Suprapubic skin (tissue), 4 donors: Measurements from ENCODE around the gene CPPED1. TPM values are rescaled to one million over a fixed set of nuclear protein-coding genes. Genes with fewer than 3 reads are reported as not detected.

Experiments used
- DNase-seq, 2 donors: peaks; one replicate each; pipeline ENCODE4 v3.0.0-alpha.2; 2019; ENCODE audit warnings: low spot score in 2 of 2
- H3K27ac ChIP-seq: fragments of 200-600 bp; sonication (generic); one replicate; pipeline ENCODE4 v1.5.1; 2019
- H3K27me3 ChIP-seq: fragments of 200-600 bp; sonication (generic); one replicate; pipeline ENCODE4 v1.5.1; 2019
- H3K36me3 ChIP-seq: fragments of 200-600 bp; sonication (generic); one replicate; pipeline ENCODE4 v1.5.1; 2019
- H3K4me1 ChIP-seq: fragments of 200-600 bp; sonication (generic); one replicate; pipeline ENCODE4 v1.5.1; 2019
- H3K4me3 ChIP-seq: fragments of 200-600 bp; sonication (generic); one replicate; pipeline ENCODE4 v1.5.1; 2019; ENCODE audit warnings: mild to moderate bottlenecking
- H3K9me3 ChIP-seq: fragments of 200-600 bp; sonication (generic); one replicate; pipeline ENCODE4 v1.5.1; 2019
- EP300 ChIP-seq: sonication (generic); formaldehyde crosslinking; IDR thresholded peaks from one replicate; pipeline ENCODE4 v1.6.1; 2017; ENCODE audit warnings: antibody characterized with exemption
- POLR2A ChIP-seq, 2 donors: fragments of 450-650 bp; IDR thresholded peaks; one replicate each; pipeline ENCODE4 v1.6.1; 2017; ENCODE audit warnings: antibody characterized with exemption in 2 of 2, mild to moderate bottlenecking in 2 of 2, moderate library complexity in 2 of 2
- POLR2AphosphoS5 ChIP-seq, 3 donors: sonication (generic); formaldehyde crosslinking; IDR thresholded peaks; one replicate each; pipeline ENCODE4 v1.6.1; 2017; ENCODE audit warnings: antibody characterized with exemption in 3 of 3
- WGBS: methylation state at CpG from one replicate; pipeline ENCODE4 v1.1.5; 2018; 5-methylcytosine and 5-hydroxymethylcytosine counted together
- total RNA-seq, 4 donors: library from RNA; depleted of rRNA; stranded (reverse); fragments of >200 nt; gene quantifications; one replicate each; pipeline ENCODE4 v1.1.0, GENCODE V29; 2016
- TF ChIP-seq, protein P1 (sequence below), 2 donors: fragments of 200-600 bp in 1 of 2; fragments of 450-650 bp in 1 of 2; sonication (generic) in 1 of 2; IDR thresholded peaks; one replicate each; pipeline ENCODE4 v1.5.1; 2016 to 2019; ENCODE audit warnings: antibody characterized with exemption in 2 of 2, mild to moderate bottlenecking in 1 of 2, moderate library complexity in 1 of 2

Gene CPPED1
- total RNA-seq, 4 donors from 2014 or later = 8.7 to 13.3 (median 10.7) TPM

DNA sequence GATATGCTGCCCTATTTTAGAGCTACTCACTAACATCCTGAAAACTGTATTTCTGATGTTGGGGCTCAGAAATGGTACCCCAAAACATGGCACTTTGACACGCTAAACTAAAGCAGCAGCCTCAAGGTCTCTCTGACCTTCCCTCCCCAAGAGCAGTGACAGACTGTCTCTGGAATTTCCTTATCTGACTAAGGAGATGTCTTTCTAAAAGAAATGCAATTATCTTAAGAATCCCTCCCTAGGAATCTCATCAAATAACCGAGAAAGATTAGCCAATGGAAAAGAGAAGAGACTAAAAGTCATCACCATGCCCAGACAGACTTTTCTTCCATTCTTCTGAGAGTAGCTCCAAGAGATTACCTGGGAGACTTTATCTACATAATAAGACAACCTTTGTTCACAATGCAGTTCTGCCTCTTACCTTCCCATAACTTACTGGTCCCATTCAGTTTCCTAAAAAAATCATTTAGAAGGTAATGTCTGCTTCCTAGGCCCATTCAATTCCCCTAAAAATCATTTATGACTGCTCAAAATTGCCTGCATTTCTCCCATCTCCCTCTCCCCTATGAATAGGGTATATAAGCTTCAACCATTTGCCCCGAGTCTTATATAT lies 123.9 kb downstream of the CPPED1 start:
- Histone ChIP-seq H3K4me1 (no peaks in the 10 kb centered on the region), H3K27me3 (no peaks in the 10 kb centered on the region), H3K4me3 (no peak overlapping the region), H3K27ac (no peak overlapping the region), H3K9me3 (no peaks in the 10 kb centered on the region), H3K36me3 (no peaks in the 10 kb centered on the region)
- TF ChIP-seq, protein P1, sequence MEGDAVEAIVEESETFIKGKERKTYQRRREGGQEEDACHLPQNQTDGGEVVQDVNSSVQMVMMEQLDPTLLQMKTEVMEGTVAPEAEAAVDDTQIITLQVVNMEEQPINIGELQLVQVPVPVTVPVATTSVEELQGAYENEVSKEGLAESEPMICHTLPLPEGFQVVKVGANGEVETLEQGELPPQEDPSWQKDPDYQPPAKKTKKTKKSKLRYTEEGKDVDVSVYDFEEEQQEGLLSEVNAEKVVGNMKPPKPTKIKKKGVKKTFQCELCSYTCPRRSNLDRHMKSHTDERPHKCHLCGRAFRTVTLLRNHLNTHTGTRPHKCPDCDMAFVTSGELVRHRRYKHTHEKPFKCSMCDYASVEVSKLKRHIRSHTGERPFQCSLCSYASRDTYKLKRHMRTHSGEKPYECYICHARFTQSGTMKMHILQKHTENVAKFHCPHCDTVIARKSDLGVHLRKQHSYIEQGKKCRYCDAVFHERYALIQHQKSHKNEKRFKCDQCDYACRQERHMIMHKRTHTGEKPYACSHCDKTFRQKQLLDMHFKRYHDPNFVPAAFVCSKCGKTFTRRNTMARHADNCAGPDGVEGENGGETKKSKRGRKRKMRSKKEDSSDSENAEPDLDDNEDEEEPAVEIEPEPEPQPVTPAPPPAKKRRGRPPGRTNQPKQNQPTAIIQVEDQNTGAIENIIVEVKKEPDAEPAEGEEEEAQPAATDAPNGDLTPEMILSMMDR (IDR thresholded peaks at IDR 0.05) = no peak
- no peak for TF ChIP-seq EP300
- no peak for DNase-seq
- 83% methylated on average over 3 of the region's 3 CpGs for WGBS

DNA sequence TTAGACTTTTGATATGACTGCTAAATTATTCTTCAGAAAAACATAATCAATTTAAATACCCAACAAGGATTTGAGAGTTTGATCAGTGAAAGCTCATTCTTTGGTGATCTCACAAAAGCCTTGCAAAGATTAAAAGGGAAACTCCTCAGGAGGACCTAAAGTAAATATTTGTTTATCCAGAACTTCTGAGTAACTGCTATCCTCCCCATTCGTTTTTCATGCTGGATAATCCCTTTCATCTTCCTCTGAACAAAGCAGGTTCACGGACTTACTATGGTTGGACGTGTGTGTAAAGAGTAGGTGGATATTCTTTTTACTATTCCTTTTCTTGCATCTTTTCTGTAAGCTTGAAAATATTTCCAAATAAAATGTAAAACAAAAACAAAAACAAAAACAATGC lies 124.7 kb downstream of the CPPED1 start:
- Histone ChIP-seq H3K36me3 (no peaks in the 10 kb centered on the region), H3K4me1 (no peaks in the 10 kb centered on the region), H3K27me3 (no peaks in the 10 kb centered on the region), H3K27ac (no peak overlapping the region), H3K9me3 (no peaks in the 10 kb centered on the region), H3K4me3 (no peak overlapping the region)
- no peak for DNase-seq
- 75% methylated on average over 3 of the region's 3 CpGs for WGBS
- TF ChIP-seq POLR2A (IDR thresholded peaks at IDR 0.05) = no peak
- no peak for TF ChIP-seq EP300
- no peak for TF ChIP-seq POLR2AphosphoS5 (IDR thresholded peaks at IDR 0.05)
- TF ChIP-seq, protein P1 (IDR thresholded peaks at IDR 0.05) = no peak

DNA sequence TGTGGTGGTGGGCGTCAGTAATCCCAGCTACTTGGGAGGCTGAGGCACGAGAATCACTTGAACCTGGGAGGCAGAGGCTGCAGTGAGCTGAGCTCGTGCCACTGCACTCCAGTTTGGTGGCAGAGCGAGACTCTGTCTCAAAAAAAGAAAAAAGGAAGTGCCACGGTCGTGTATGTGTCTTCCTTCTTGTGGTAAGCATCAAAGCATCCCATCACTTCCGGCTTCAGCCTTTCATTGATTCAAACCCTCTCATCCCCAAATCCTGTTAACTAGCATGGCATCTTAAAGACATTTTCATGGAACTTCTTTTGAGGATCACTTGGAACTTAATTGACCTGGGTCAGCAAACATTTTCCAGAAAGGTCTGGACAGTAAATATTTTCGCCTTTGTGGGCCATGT lies 126.2 kb downstream of the CPPED1 start:
- no peak overlapping the region for H3K4me3 ChIP-seq
- no peaks in the 10 kb centered on the region for H3K9me3 ChIP-seq
- H3K27ac ChIP-seq = no peak overlapping the region
- no peaks in the 10 kb centered on the region for H3K36me3 ChIP-seq
- no peaks in the 10 kb centered on the region for H3K27me3 ChIP-seq
- no peak for DNase-seq
- TF ChIP-seq EP300 = no peak
- no peak for TF ChIP-seq POLR2AphosphoS5 (IDR thresholded peaks at IDR 0.05)
- no peak for TF ChIP-seq POLR2A (IDR thresholded peaks at IDR 0.05)
- WGBS = 79% methylated on average over 8 of the region's 8 CpGs
- H3K4me1 ChIP-seq = no peaks in the 10 kb centered on the region

- Histone ChIP-seq H3K36me3 (no peaks in the 10 kb centered on the region), H3K4me3 (no peak overlapping the region), H3K9me3 (no peaks in the 10 kb centered on the region), H3K27me3 (no peaks in the 10 kb centered on the region), H3K27ac (no peak overlapping the region), H3K4me1 (no peaks in the 10 kb centered on the region)
- DNase-seq = no peak
- whole genome bisulfite sequencing = 37% methylated on average over 5 of the region's 5 CpGs
- TF ChIP-seq, protein P1 (IDR thresholded peaks at IDR 0.05) = no peak
- TF ChIP-seq EP300 = no peak
- no peak for TF ChIP-seq POLR2A (IDR thresholded peaks at IDR 0.05)
- TF ChIP-seq POLR2AphosphoS5 (IDR thresholded peaks at IDR 0.05) = no peak
Measured at GRCh38 chr16:12675852-12676251, 127.8 kb downstream of the CPPED1 start.

DNA sequence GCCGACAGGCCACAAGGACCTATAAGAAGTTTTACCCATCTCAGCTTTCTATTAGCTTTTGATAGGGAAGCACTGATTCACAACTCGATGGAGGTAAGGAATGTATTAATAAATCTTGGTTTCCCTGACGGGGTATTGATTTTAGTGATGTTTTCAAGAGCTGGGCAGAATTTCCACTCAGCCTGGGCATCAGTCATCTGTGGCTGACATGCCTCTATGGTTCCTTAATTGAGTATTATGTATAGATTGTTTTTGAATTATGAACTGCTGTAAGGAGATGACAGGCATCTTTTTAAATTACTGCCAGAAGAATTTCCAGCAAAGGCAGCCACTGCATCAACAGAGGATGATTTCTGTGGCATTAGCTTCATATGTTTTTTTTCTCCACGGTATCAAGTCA lies 128.6 kb downstream of the CPPED1 start:
- Histone ChIP-seq H3K27ac (no peak overlapping the region), H3K9me3 (no peaks in the 10 kb centered on the region), H3K4me3 (no peak overlapping the region), H3K4me1 (no peaks in the 10 kb centered on the region), H3K27me3 (no peaks in the 10 kb centered on the region), H3K36me3 (no peaks in the 10 kb centered on the region)
- no peak for DNase-seq
- no peak for TF ChIP-seq EP300
- no peak for TF ChIP-seq POLR2A (IDR thresholded peaks at IDR 0.05)
- TF ChIP-seq, protein P1 (IDR thresholded peaks at IDR 0.05) = no peak
- no peak for TF ChIP-seq POLR2AphosphoS5 (IDR thresholded peaks at IDR 0.05)
- 47% methylated on average over 4 of the region's 4 CpGs for WGBS

GRCh38 chr16:12674524-12674923 lies 129.2 kb downstream of the CPPED1 start:
- H3K9me3 ChIP-seq = no peaks in the 10 kb centered on the region
- TF ChIP-seq, protein P1 (IDR thresholded peaks at IDR 0.05) = no peak
- no peak for TF ChIP-seq EP300
- no peak for TF ChIP-seq POLR2A (IDR thresholded peaks at IDR 0.05)
- no peak for TF ChIP-seq POLR2AphosphoS5 (IDR thresholded peaks at IDR 0.05)
- 98% methylated on average over 5 of the region's 5 CpGs for WGBS
- H3K27ac ChIP-seq = no peak overlapping the region
- DNase-seq = no peak
- H3K4me3 ChIP-seq = no peak overlapping the region
- no peaks in the 10 kb centered on the region for H3K4me1 ChIP-seq
- no peaks in the 10 kb centered on the region for H3K36me3 ChIP-seq
- no peaks in the 10 kb centered on the region for H3K27me3 ChIP-seq
